Stimulated activated effector memory CD8-positive, alpha-beta T cell treated with anti-CD3 and anti-CD28 coated beads, Interleukin-12 subunit alpha, Interleukin-12 subunit beta, amount 100 ng/mL, for 72 hours (primary cell): Measurements from ENCODE around the gene GRIA4.

Source experiments
- ATAC-seq: fragments of 150-1000 bp; cut with Tn5 transposase; 2 replicates; pipeline ENCODE4 v1.10.0; 2021
- DNase-seq, 2 donors: peaks; one replicate each; pipeline ENCODE4 v3.0.0; 2021 to 2022; ENCODE audit warnings: low spot score in 2 of 2
- H3K27ac Mint-ChIP-seq: one replicate; pipeline ENCODE4 v1.8.0; 2022; ENCODE audit warnings: mild to moderate bottlenecking, mixed read lengths
- H3K36me3 Mint-ChIP-seq: one replicate; pipeline ENCODE4 v1.8.0; 2022; ENCODE audit warnings: mild to moderate bottlenecking, mixed read lengths
- H3K4me1 Mint-ChIP-seq: one replicate; pipeline ENCODE4 v1.8.0; 2022; ENCODE audit warnings: mixed read lengths
- H3K4me3 Mint-ChIP-seq: one replicate; pipeline ENCODE4 v1.8.0; 2022; ENCODE audit warnings: mild to moderate bottlenecking, mixed read lengths
- H3K9me3 Mint-ChIP-seq: one replicate; pipeline ENCODE4 v1.8.0; 2022; ENCODE audit warnings: mixed read lengths

The GRIA4 gene

GRCh38 chr11:105673089-105673488, 63.2 kb downstream of the GRIA4 start:
- H3K36me3 Mint-ChIP-seq: no peaks in the 10 kb centered on the region
- H3K4me3 Mint-ChIP-seq: no peak overlapping the region
- H3K27ac Mint-ChIP-seq: no peak overlapping the region
- H3K4me1 Mint-ChIP-seq: no peaks in the 10 kb centered on the region
- DNase-seq (no peak), ATAC-seq (no peak)
- peaks cover 5% of the 10 kb centered on the region for H3K9me3 Mint-ChIP-seq

GRCh38 chr11:105689631-105690030, 79.8 kb downstream of the GRIA4 start:
- DNase-seq: no peak
- no peaks in the 10 kb centered on the region for H3K36me3 Mint-ChIP-seq

GRCh38 chr11:105690467-105690866, 80.6 kb downstream of the GRIA4 start:
- no peaks in the 10 kb centered on the region for H3K9me3 Mint-ChIP-seq
- H3K27ac Mint-ChIP-seq: no peak overlapping the region
- no peak overlapping the region for H3K4me3 Mint-ChIP-seq
- DNase-seq: no peak
- H3K4me1 Mint-ChIP-seq: no peaks in the 10 kb centered on the region
- ATAC-seq: no peak
- H3K36me3 Mint-ChIP-seq: no peaks in the 10 kb centered on the region

More at GRCh38 chr11:105689631-105690030, 79.8 kb downstream of the GRIA4 start:
- Mint-ChIP-seq H3K4me3 (no peak overlapping the region), H3K27ac (no peak overlapping the region), H3K9me3 (no peaks in the 10 kb centered on the region), H3K4me1 (no peaks in the 10 kb centered on the region)
- ATAC-seq: no peak

- H3K9me3 Mint-ChIP-seq: no peaks in the 10 kb centered on the region
- H3K4me1 Mint-ChIP-seq: no peaks in the 10 kb centered on the region
- no peak overlapping the region for H3K27ac Mint-ChIP-seq
- H3K4me3 Mint-ChIP-seq: no peak overlapping the region
- DNase-seq (no peak), ATAC-seq (no peak)
- no peaks in the 10 kb centered on the region for H3K36me3 Mint-ChIP-seq
These were observed 83.3 kb downstream of the GRIA4 start for GRCh38 chr11:105693075-105693759.

GRCh38 chr11:105696000-105696399, 86.1 kb downstream of the GRIA4 start:
- DNase-seq (no peak), ATAC-seq (no peak)
- H3K4me1 Mint-ChIP-seq: no peaks in the 10 kb centered on the region
- no peak overlapping the region for H3K27ac Mint-ChIP-seq
- H3K36me3 Mint-ChIP-seq: no peaks in the 10 kb centered on the region
- H3K9me3 Mint-ChIP-seq: no peaks in the 10 kb centered on the region
- H3K4me3 Mint-ChIP-seq: no peak overlapping the region

- no peaks in the 10 kb centered on the region for H3K9me3 Mint-ChIP-seq
- no peak overlapping the region for H3K4me3 Mint-ChIP-seq
- H3K27ac Mint-ChIP-seq: no peak overlapping the region
- H3K36me3 Mint-ChIP-seq: no peaks in the 10 kb centered on the region
- DNase-seq (no peak), ATAC-seq (no peak)
- no peaks in the 10 kb centered on the region for H3K4me1 Mint-ChIP-seq
These were observed 87.4 kb downstream of the GRIA4 start for GRCh38 chr11:105697291-105697690.

GRCh38 chr11:105699203-105699602, 89.3 kb downstream of the GRIA4 start:
- no peak overlapping the region for H3K27ac Mint-ChIP-seq

GRCh38 chr11:105700271-105700670, 90.4 kb downstream of the GRIA4 start:
- Mint-ChIP-seq H3K27ac (no peak overlapping the region), H3K4me1 (no peaks in the 10 kb centered on the region), H3K36me3 (no peaks in the 10 kb centered on the region), H3K9me3 (no peaks in the 10 kb centered on the region), H3K4me3 (no peak overlapping the region)
- ATAC-seq: no peak
- no peak for DNase-seq

More at GRCh38 chr11:105699203-105699602, 89.3 kb downstream of the GRIA4 start:
- no peak for ATAC-seq
- DNase-seq: no peak
- H3K9me3 Mint-ChIP-seq: no peaks in the 10 kb centered on the region
- no peak overlapping the region for H3K4me3 Mint-ChIP-seq
- H3K4me1 Mint-ChIP-seq: no peaks in the 10 kb centered on the region
- no peaks in the 10 kb centered on the region for H3K36me3 Mint-ChIP-seq

- no peak for DNase-seq
- ATAC-seq: no peak
- Mint-ChIP-seq H3K27ac (no peak overlapping the region), H3K4me1 (no peaks in the 10 kb centered on the region), H3K9me3 (no peaks in the 10 kb centered on the region), H3K36me3 (no peaks in the 10 kb centered on the region), H3K4me3 (no peak overlapping the region)
These were observed 91.2 kb downstream of the GRIA4 start for GRCh38 chr11:105701098-105701497.

GRCh38 chr11:105705786-105706530, 96.1 kb downstream of the GRIA4 start:
- Mint-ChIP-seq H3K27ac (no peak overlapping the region), H3K4me1 (no peaks in the 10 kb centered on the region), H3K36me3 (no peaks in the 10 kb centered on the region), H3K9me3 (peaks cover 2% of the 10 kb centered on the region), H3K4me3 (no peak overlapping the region)
- DNase-seq (no peak), ATAC-seq (no peak)

GRCh38 chr11:105713106-105713505, 103.2 kb downstream of the GRIA4 start:
- no peak for DNase-seq
- no peak for ATAC-seq
- H3K27ac Mint-ChIP-seq: no peak overlapping the region
- H3K4me3 Mint-ChIP-seq: no peak overlapping the region
- no peaks in the 10 kb centered on the region for H3K4me1 Mint-ChIP-seq
- peaks cover 2% of the 10 kb centered on the region for H3K9me3 Mint-ChIP-seq
- no peaks in the 10 kb centered on the region for H3K36me3 Mint-ChIP-seq

- DNase-seq: no peak
- Mint-ChIP-seq H3K36me3 (no peaks in the 10 kb centered on the region), H3K9me3 (peaks cover 2% of the 10 kb centered on the region), H3K4me1 (no peaks in the 10 kb centered on the region), H3K4me3 (no peak overlapping the region), H3K27ac (no peak overlapping the region)
- ATAC-seq: no peak
These were observed 103.8 kb downstream of the GRIA4 start for GRCh38 chr11:105713696-105714095.

GRCh38 chr11:105718641-105719040, 108.8 kb downstream of the GRIA4 start:
- Mint-ChIP-seq H3K9me3 (no peaks in the 10 kb centered on the region), H3K36me3 (no peaks in the 10 kb centered on the region), H3K4me1 (no peaks in the 10 kb centered on the region), H3K27ac (no peak overlapping the region), H3K4me3 (no peak overlapping the region)
- DNase-seq (no peak), ATAC-seq (no peak)

- Mint-ChIP-seq H3K4me3 (no peak overlapping the region), H3K27ac (no peak overlapping the region), H3K4me1 (no peaks in the 10 kb centered on the region), H3K36me3 (no peaks in the 10 kb centered on the region), H3K9me3 (no peaks in the 10 kb centered on the region)
- ATAC-seq (peak; percentile 91), DNase-seq (no peak)
These were observed 109.4 kb downstream of the GRIA4 start for GRCh38 chr11:105719073-105719822.

- H3K9me3 Mint-ChIP-seq: no peaks in the 10 kb centered on the region
- DNase-seq (no peak), ATAC-seq (no peak)
- H3K36me3 Mint-ChIP-seq: no peaks in the 10 kb centered on the region
- H3K27ac Mint-ChIP-seq: no peak overlapping the region
- H3K4me3 Mint-ChIP-seq: no peak overlapping the region
- H3K4me1 Mint-ChIP-seq: no peaks in the 10 kb centered on the region
These were observed 110.2 kb downstream of the GRIA4 start for GRCh38 chr11:105720096-105720495.

GRCh38 chr11:105723269-105723668, 113.4 kb downstream of the GRIA4 start:
- DNase-seq (no peak), ATAC-seq (no peak)
- Mint-ChIP-seq H3K4me1 (no peaks in the 10 kb centered on the region), H3K27ac (no peak overlapping the region), H3K4me3 (no peak overlapping the region), H3K9me3 (peaks cover 11% of the 10 kb centered on the region), H3K36me3 (no peaks in the 10 kb centered on the region)
